ENCODE measurements around the gene DUS1L. TPM values are rescaled to one million over a fixed set of nuclear protein-coding genes. Genes with fewer than 3 reads are reported as not detected.
A peak's percentile ranks its signal among the peaks of the same experiment; 100 is the strongest.

DUS1L gene
- polyA plus RNA-seq, 1 experiment: 21.4 TPM

DNA sequence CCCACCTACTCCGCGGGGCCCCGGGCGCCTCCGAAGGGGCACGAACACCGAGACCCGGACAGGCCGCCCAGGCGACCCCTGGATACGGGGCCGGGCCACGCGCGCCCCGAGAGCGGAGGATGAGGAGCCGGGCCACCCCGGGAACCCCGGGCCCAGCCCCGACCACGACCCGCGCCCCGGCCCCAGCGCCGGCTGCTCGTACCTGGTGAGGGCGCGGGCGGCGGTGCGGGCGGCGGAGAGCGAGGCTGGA, 32.2 kb upstream of the DUS1L start:
- TF ChIP-seq, protein P1, sequence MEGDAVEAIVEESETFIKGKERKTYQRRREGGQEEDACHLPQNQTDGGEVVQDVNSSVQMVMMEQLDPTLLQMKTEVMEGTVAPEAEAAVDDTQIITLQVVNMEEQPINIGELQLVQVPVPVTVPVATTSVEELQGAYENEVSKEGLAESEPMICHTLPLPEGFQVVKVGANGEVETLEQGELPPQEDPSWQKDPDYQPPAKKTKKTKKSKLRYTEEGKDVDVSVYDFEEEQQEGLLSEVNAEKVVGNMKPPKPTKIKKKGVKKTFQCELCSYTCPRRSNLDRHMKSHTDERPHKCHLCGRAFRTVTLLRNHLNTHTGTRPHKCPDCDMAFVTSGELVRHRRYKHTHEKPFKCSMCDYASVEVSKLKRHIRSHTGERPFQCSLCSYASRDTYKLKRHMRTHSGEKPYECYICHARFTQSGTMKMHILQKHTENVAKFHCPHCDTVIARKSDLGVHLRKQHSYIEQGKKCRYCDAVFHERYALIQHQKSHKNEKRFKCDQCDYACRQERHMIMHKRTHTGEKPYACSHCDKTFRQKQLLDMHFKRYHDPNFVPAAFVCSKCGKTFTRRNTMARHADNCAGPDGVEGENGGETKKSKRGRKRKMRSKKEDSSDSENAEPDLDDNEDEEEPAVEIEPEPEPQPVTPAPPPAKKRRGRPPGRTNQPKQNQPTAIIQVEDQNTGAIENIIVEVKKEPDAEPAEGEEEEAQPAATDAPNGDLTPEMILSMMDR (IDR thresholded peaks at IDR 0.05; ENCODE audit: low read depth, low read length): no peak
- no peaks in the 10 kb centered on the region; the same call in 1 of the 2 replicates for H3K9me3 ChIP-seq (ENCODE audit: control insufficient read depth, insufficient read depth, low read length)
- ChIA-PET POLR2A (interaction anchor here (0.6 to 1.9 kb wide), 5 partner anchors 9 to 75 kb away, joined by 3 to 8 read pairs (median 5); partner anchors contain the start of genes CENPX, DCXR and LRRC45), CTCF (no interaction called here)
- no peak for DNase-seq (ENCODE audit: low read depth, low spot score)
- peak overlapping the region; percentile 71 for H3K4me3 ChIP-seq (ENCODE audit: low read depth, low read length)
- H3K27me3 ChIP-seq (ENCODE audit: control insufficient read depth, insufficient read depth, low read length): no peaks in the 10 kb centered on the region
- H3K27ac ChIP-seq (ENCODE audit: low read depth, low read length): peak overlapping the region; percentile 52

GRCh38 chr17:82097184-82097918, 31.7 kb upstream of the DUS1L start:
- CTCF ChIA-PET: no interaction called here

DNA sequence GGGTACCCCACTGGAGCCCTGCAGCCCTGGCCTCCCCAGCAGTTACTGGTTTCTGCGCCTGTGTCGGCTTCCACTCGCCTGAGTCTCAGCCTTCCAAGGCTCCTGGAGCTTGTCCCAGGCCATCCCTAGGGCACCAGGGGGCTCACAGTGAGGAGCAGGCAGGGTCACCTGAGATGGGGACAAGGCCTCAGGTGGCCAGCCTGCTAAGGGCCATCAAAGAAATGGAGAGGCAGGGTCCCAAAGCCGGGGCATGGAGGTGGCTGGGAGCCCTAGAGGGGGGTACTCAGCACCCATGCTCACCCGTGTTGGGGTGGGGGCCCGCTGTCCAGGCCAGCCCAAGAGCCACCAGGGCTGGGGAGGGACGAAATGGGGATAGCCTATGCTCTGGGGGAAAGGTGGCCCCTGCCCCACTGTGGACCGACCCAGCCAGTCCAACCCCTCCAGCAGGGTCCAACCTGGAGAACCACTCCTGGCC, 31.1 kb upstream of the DUS1L start:
- Histone ChIP-seq H3K9me3 (ENCODE audit: control insufficient read depth, insufficient read depth, low read length) (no peaks in the 10 kb centered on the region; the same call in 1 of the 2 replicates), H3K27ac (ENCODE audit: low read depth, low read length) (peak overlapping the region; percentile 31), H3K4me3 (ENCODE audit: low read depth, low read length) (peak overlapping the region; percentile 71), H3K27me3 (ENCODE audit: control insufficient read depth, insufficient read depth, low read length) (no peaks in the 10 kb centered on the region)
- ChIA-PET CTCF (no interaction called here), POLR2A (no interaction called here)
- no peak for DNase-seq (ENCODE audit: low read depth, low spot score)
- TF ChIP-seq, protein P1 (IDR thresholded peaks at IDR 0.05; ENCODE audit: low read depth, low read length): no peak

More at GRCh38 chr17:82097184-82097918, 31.7 kb upstream of the DUS1L start:
- TF ChIP-seq, protein P1 (IDR thresholded peaks at IDR 0.05; ENCODE audit: low read depth, low read length): no peak
- Histone ChIP-seq H3K27ac (ENCODE audit: low read depth, low read length) (peak overlapping the region; percentile 52), H3K4me3 (ENCODE audit: low read depth, low read length) (peak overlapping the region; percentile 71), H3K9me3 (ENCODE audit: control insufficient read depth, insufficient read depth, low read length) (no peaks in the 10 kb centered on the region; the same call in 1 of the 2 replicates), H3K27me3 (ENCODE audit: control insufficient read depth, insufficient read depth, low read length) (no peaks in the 10 kb centered on the region)
- POLR2A ChIA-PET: interaction anchor here (0.6 to 1.9 kb wide), 5 partner anchors 9 to 75 kb away, joined by 3 to 8 read pairs (median 5); partner anchors contain the start of genes CENPX, DCXR and LRRC45
- DNase-seq (ENCODE audit: low read depth, low spot score): no peak

DNA sequence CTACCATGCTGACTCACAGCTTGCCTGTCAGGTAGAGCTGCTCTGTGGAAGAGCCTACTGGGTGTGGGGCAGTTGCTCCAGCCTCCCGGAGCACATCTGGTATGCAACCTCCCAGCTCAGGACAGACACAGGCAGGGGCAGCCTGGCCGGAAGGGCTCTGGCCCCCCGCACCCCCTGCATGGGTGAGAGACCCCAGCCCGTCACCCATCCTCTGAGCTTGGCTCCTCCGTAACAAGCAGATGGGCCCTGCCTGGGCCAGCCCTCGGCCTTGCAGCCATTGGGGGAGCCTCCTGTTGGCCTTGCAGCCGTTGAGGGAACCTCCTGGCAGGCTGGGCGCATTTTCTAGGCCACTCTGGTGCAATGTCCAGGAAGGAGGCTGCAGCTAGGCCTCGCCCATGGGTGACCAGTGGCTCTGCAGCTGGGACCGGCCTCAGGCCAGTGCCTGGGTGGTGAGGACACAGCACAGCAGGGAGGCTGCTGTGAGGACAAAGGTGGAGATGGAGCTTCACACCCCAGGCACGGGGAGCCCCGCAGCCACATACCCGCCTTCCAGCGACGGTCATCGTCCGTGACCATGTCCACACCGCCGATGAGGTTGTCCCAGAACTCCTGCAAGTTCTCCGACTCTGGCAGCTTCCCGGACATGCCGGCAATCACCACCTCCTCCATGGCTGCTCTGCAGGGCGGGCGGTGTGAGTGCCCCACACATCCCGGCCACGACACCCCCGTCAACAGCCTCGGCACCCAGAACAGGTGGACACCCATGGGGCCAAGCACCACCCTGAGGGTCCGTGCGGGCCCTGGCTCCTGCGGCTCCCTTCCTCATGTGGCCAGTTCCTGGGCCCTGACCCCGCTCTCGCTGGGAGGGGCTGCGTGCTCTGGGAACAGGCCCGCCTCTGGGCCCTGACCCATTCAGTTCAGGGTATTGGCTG, 30.4 kb upstream of the DUS1L start:
- Histone ChIP-seq H3K9me3 (ENCODE audit: control insufficient read depth, insufficient read depth, low read length) (no peaks in the 10 kb centered on the region; the same call in 1 of the 2 replicates), H3K27ac (ENCODE audit: low read depth, low read length) (no peak overlapping the region), H3K27me3 (ENCODE audit: control insufficient read depth, insufficient read depth, low read length) (no peaks in the 10 kb centered on the region), H3K4me3 (ENCODE audit: low read depth, low read length) (peak overlapping the region; percentile 71)
- POLR2A ChIA-PET: no interaction called here
- DNase-seq (ENCODE audit: low read depth, low spot score): no peak
- CTCF ChIA-PET: no interaction called here
- TF ChIP-seq, protein P1 (IDR thresholded peaks at IDR 0.05; ENCODE audit: low read depth, low read length): no peak
